ENCODE measurements around the gene DNAJC15.
A peak's percentile ranks its signal among the peaks of the same experiment; 100 is the strongest.
"Not testable (repeated sequence)": the region's sequence is repeated elsewhere in the genome, so short reads cannot be mapped to it uniquely, and the experiment has no call there.

Gene DNAJC15

GRCh38 chr13:43021926-43022670, 1.3 kb upstream of the DNAJC15 start:
- no peak for ATAC-seq
- H3K9me3 Mint-ChIP-seq, result no peaks in the 10 kb centered on the region
- peaks cover 24% of the 10 kb centered on the region for H3K4me1 Mint-ChIP-seq
- no peaks in the 10 kb centered on the region for H3K27me3 Mint-ChIP-seq
- no peak overlapping the region for H3K4me3 Mint-ChIP-seq
- no peak overlapping the region for H3K27ac Mint-ChIP-seq
- H3K36me3 Mint-ChIP-seq, result no peaks in the 10 kb centered on the region

- peak overlapping the region; percentile 98 for H3K27ac Mint-ChIP-seq
- no peak for ATAC-seq
These were observed 475 bp upstream of the DNAJC15 start for GRCh38 chr13:43022934-43023288.

GRCh38 chr13:43026262-43026661, 2.9 kb downstream of the DNAJC15 start:
- Mint-ChIP-seq H3K4me3 (no peak overlapping the region), H3K27ac (no peak overlapping the region), H3K36me3 (peaks cover 22% of the 10 kb centered on the region), H3K27me3 (no peaks in the 10 kb centered on the region), H3K4me1 (peaks cover 47% of the 10 kb centered on the region), H3K9me3 (no peaks in the 10 kb centered on the region)
- no peak for ATAC-seq

More at GRCh38 chr13:43022934-43023288, 475 bp upstream of the DNAJC15 start:
- Mint-ChIP-seq H3K4me3 (peak overlapping the region; percentile 95), H3K4me1 (peaks cover 24% of the 10 kb centered on the region), H3K36me3 (peaks cover under 1% of the 10 kb centered on the region), H3K9me3 (no peaks in the 10 kb centered on the region), H3K27me3 (no peaks in the 10 kb centered on the region)

- Mint-ChIP-seq H3K27me3 (no peaks in the 10 kb centered on the region), H3K27ac (peak overlapping the region; percentile 30), H3K4me1 (peaks cover 41% of the 10 kb centered on the region), H3K9me3 (no peaks in the 10 kb centered on the region), H3K36me3 (peaks cover 51% of the 10 kb centered on the region), H3K4me3 (peak overlapping the region; percentile 12)
- ATAC-seq, result peak; percentile 87
These were observed 7.2 kb downstream of the DNAJC15 start for GRCh38 chr13:43030548-43030947.

DNA sequence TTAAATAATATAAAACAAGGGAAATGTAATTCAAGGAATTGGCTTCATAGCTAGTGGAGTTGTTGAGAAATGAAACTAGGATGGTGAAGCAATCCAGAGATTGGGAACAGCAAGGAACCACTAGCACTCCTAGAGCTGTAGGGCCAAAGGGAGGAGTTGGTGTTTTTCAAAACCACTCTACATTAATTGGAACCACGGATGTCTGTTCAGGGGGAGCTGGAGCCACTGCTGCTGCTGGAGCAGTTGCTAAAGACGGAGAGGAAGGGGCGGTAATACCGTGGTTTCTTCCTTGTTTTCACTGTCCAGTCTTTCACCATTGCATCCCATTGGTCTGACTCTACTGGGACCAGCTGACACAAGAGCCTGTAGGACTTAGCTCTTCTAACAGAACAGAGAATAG, 8.5 kb downstream of the DNAJC15 start:
- H3K4me1 Mint-ChIP-seq, result peaks cover 38% of the 10 kb centered on the region
- no peak overlapping the region for H3K4me3 Mint-ChIP-seq
- peaks cover 56% of the 10 kb centered on the region for H3K36me3 Mint-ChIP-seq
- H3K27ac Mint-ChIP-seq, result no peak overlapping the region
- H3K9me3 Mint-ChIP-seq, result no peaks in the 10 kb centered on the region
- no peak for ATAC-seq
- no peaks in the 10 kb centered on the region for H3K27me3 Mint-ChIP-seq

DNA sequence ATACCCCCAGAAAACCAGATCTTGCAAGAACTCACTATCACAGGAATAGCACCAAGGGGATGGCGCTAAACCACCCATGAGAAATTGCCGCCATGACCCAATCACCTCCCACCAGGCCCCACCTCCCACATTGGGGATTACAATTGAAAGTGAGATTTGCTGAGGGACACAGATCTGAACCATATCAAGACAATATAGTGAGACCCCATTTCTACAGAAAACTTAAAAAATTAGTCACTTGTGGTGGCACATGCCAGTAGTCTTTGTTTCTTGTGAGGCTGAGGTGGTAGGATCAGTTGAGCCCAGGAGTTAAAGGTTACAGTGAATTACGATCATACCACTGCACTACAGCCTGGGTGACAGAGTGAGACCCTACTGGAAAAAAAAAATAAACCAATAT, 9.7 kb downstream of the DNAJC15 start:
- no peak for ATAC-seq
- Mint-ChIP-seq H3K4me1 (peaks cover 36% of the 10 kb centered on the region), H3K4me3 (no peak overlapping the region), H3K27me3 (no peaks in the 10 kb centered on the region), H3K36me3 (peaks cover 58% of the 10 kb centered on the region), H3K27ac (no peak overlapping the region), H3K9me3 (no peaks in the 10 kb centered on the region)

GRCh38 chr13:43036351-43037250, 13.2 kb downstream of the DNAJC15 start:
- no peaks in the 10 kb centered on the region for H3K27me3 Mint-ChIP-seq
- H3K36me3 Mint-ChIP-seq, result peaks cover 48% of the 10 kb centered on the region
- no peak overlapping the region for H3K27ac Mint-ChIP-seq
- ATAC-seq, result no peak
- no peak overlapping the region for H3K4me3 Mint-ChIP-seq
- no peaks in the 10 kb centered on the region for H3K9me3 Mint-ChIP-seq
- peaks cover 40% of the 10 kb centered on the region for H3K4me1 Mint-ChIP-seq

- no peaks in the 10 kb centered on the region for H3K27me3 Mint-ChIP-seq
- no peaks in the 10 kb centered on the region for H3K9me3 Mint-ChIP-seq
- H3K27ac Mint-ChIP-seq, result peak overlapping the region; percentile 98
- H3K4me1 Mint-ChIP-seq, result peaks cover 62% of the 10 kb centered on the region
- no peak for ATAC-seq
- no peak overlapping the region for H3K4me3 Mint-ChIP-seq
- peaks cover 28% of the 10 kb centered on the region for H3K36me3 Mint-ChIP-seq
These were observed 16.6 kb downstream of the DNAJC15 start for GRCh38 chr13:43039966-43040365.

DNA sequence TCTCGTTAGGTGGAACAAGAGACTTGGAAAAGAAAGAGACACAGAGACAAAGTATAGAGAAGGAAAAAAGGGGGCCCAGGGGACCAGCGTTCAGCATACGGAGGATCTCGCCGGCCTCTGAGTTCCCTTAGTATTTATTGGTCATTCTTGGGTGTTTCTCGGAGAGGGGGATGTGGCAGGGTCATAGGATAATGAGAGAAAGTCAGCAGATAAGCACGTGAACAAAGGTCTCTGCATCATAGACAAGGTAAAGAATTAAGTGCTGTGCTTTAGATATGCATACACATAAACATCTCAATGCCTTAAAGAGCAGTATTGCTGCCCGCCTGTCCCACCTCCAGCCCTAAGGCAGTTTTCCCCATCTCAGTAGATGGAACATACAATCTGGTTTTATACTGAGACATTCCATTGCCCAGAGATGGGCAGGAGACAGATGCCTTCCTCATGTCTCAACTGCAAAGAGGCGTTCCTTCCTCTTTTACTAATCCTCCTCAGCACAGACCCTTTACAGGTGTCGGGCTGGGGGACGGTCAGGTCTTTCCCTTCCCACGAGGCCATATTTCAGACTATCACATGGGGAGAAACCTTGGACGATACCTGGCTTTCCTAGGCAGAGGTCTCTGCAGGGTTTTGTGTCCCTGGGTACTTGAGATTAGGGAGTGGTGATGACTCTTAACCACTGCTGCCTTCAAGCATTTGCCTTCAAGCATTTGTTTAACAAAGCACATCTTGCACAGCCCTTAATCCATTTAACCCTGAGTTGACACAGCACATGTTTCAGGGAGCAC, 17.4 kb downstream of the DNAJC15 start:
- not testable (repeated sequence) for H3K9me3 Mint-ChIP-seq, H3K27me3 Mint-ChIP-seq, ATAC-seq, H3K4me3 Mint-ChIP-seq
- peaks cover 25% of the 10 kb centered on the region for H3K36me3 Mint-ChIP-seq
- H3K4me1 Mint-ChIP-seq, result peaks cover 66% of the 10 kb centered on the region
- H3K27ac Mint-ChIP-seq, result peak overlapping the region; percentile 98

- no peak overlapping the region for H3K4me3 Mint-ChIP-seq
- peak; percentile 77 for ATAC-seq
- no peaks in the 10 kb centered on the region for H3K9me3 Mint-ChIP-seq
- no peaks in the 10 kb centered on the region for H3K27me3 Mint-ChIP-seq
- peak overlapping the region; percentile 98 for H3K27ac Mint-ChIP-seq
- peaks cover 73% of the 10 kb centered on the region for H3K4me1 Mint-ChIP-seq
- peaks cover 24% of the 10 kb centered on the region for H3K36me3 Mint-ChIP-seq
These were observed 18.1 kb downstream of the DNAJC15 start for GRCh38 chr13:43041369-43041921.

DNA sequence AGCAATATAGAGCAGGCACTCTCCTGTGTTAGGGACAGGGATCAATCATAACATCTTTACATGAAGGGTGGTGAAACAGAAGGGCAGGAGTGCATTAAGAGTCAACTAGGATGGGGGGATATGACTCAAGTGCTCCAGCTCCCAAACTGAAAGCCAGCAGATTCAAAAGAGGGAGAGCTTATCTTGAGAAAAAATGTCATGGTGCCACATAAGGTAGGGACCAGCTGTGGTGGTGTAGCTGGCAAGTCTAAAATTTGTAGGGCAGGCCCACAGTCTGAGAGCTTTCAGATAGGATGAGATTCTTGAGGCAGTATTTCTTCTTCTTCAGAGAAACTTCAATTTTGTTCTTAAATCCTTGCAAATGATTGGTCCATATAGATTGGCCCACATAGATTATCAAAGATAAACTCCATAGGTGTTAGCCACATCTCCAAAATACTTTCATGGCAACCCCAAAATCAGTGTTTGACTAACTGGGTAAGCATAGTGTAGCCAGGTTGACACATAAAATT, 19.1 kb downstream of the DNAJC15 start:
- no peaks in the 10 kb centered on the region for H3K27me3 Mint-ChIP-seq
- no peak overlapping the region for H3K4me3 Mint-ChIP-seq
- no peak for ATAC-seq
- H3K4me1 Mint-ChIP-seq, result peaks cover 83% of the 10 kb centered on the region
- peaks cover 22% of the 10 kb centered on the region for H3K36me3 Mint-ChIP-seq
- H3K27ac Mint-ChIP-seq, result peak overlapping the region; percentile 98
- peaks cover 3% of the 10 kb centered on the region for H3K9me3 Mint-ChIP-seq

GRCh38 chr13:43044720-43045301, 21.4 kb downstream of the DNAJC15 start:
- H3K27me3 Mint-ChIP-seq, result no peaks in the 10 kb centered on the region
- peak overlapping the region; percentile 65 for H3K4me3 Mint-ChIP-seq
- peaks cover 3% of the 10 kb centered on the region for H3K9me3 Mint-ChIP-seq
- peak; percentile 63 for ATAC-seq
- H3K4me1 Mint-ChIP-seq, result peaks cover 85% of the 10 kb centered on the region
- H3K36me3 Mint-ChIP-seq, result peaks cover 14% of the 10 kb centered on the region
- H3K27ac Mint-ChIP-seq, result peak overlapping the region; percentile 98

GRCh38 chr13:43045302-43045773, 22.0 kb downstream of the DNAJC15 start:
- not testable (repeated sequence) for H3K9me3 Mint-ChIP-seq, H3K27me3 Mint-ChIP-seq
- Mint-ChIP-seq H3K36me3 (peaks cover 12% of the 10 kb centered on the region), H3K4me1 (peaks cover 82% of the 10 kb centered on the region), H3K4me3 (peak overlapping the region; percentile 65), H3K27ac (peak overlapping the region; percentile 98)
- peak; percentile 67 for ATAC-seq

DNA sequence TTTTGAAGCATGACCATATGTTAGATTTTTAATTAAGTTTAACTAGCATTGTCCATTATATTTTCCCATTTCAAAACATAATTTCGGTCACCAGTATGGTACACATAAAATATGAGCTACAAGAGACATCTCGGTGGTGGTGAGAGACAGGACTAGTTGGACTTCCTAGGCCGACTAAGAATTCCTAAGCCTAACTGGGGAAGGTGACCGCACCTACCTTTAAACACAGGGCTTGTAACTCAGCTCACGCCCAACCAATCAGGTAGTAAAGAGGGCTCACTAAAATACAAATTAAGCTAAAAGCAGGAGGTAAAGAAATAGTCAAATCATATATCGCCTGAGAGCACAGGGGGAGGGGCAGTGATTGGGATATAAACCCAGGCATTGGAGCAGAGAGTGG, 22.9 kb downstream of the DNAJC15 start:
- Mint-ChIP-seq H3K27me3 (no peaks in the 10 kb centered on the region), H3K27ac (peak overlapping the region; percentile 98), H3K9me3 (peaks cover 3% of the 10 kb centered on the region), H3K36me3 (peaks cover 12% of the 10 kb centered on the region), H3K4me3 (no peak overlapping the region), H3K4me1 (peaks cover 73% of the 10 kb centered on the region)
- no peak for ATAC-seq
